Measurements from ENCODE around the gene DSG3. TPM values are rescaled to one million over a fixed set of nuclear protein-coding genes. Genes with fewer than 3 reads are reported as not detected.

Gene DSG3
- total and polyA plus RNA-seq, 5 donors from 2014 or later, result not detected

GRCh38 chr18:31450409-31450808 is 2.9 kb downstream of the DSG3 start:
- no peaks in the 10 kb centered on the region for H3K4me1 Mint-ChIP-seq
- no peaks in the 10 kb centered on the region for H3K27me3 ChIP-seq (ENCODE audit: control insufficient read depth, insufficient read depth, low read length)
- no peak overlapping the region for H3K4me3 ChIP-seq (ENCODE audit: low read depth, low read length)
- no peak overlapping the region for H3K4me3 Mint-ChIP-seq
- H3K36me3 ChIP-seq (ENCODE audit: control insufficient read depth, insufficient read depth, low read length), result no peaks in the 10 kb centered on the region
- H3K27me3 Mint-ChIP-seq, result no peaks in the 10 kb centered on the region
- peaks cover 0 to 11% (median 0%) of the 10 kb centered on the region in 7 donors for H3K9me3 Mint-ChIP-seq
- DNase-seq, result no peak
- ATAC-seq (ENCODE audit: low read depth in 2 of 2), result no peak
- H3K27ac Mint-ChIP-seq, result no peak overlapping the region
- no peaks in the 10 kb centered on the region for H3K4me1 ChIP-seq (ENCODE audit: control insufficient read depth, insufficient read depth, low read length, poor library complexity, severe bottlenecking)
- H3K9me3 ChIP-seq (ENCODE audit: control insufficient read depth in 2 of 2, low read length in 2 of 2), result no peaks in the 10 kb centered on the region
- H3K27ac ChIP-seq (ENCODE audit: insufficient read depth, low read length, poor library complexity, severe bottlenecking), result no peak overlapping the region
- no peaks in the 10 kb centered on the region for H3K36me3 Mint-ChIP-seq

DNA sequence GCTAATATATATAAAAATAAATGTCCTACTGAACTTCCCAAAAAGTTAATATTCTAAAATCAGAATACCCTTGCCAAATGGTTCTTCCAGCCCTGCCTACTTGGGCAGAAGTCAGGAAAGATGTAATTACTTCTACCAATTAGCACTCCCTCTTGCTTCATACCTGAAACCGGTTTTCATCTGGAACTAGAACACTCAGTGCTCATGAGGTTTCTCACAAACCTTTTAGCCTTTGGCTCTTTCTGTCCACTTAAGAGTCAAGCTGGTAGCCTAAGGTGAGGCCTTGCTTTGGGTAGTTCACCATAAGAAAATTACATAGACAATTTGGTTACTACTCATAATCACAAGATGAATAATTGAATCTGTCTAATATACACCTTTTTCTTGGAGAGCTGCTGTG is 4.1 kb downstream of the DSG3 start:
- peaks cover 0 to 11% (median 0%) of the 10 kb centered on the region in 7 donors for H3K9me3 Mint-ChIP-seq
- Histone ChIP-seq H3K27me3 (ENCODE audit: control insufficient read depth, insufficient read depth, low read length) (no peaks in the 10 kb centered on the region), H3K4me1 (ENCODE audit: control insufficient read depth, insufficient read depth, low read length, poor library complexity, severe bottlenecking) (no peaks in the 10 kb centered on the region), H3K4me3 (ENCODE audit: low read depth, low read length) (no peak overlapping the region), H3K36me3 (ENCODE audit: control insufficient read depth, insufficient read depth, low read length) (no peaks in the 10 kb centered on the region), H3K9me3 (ENCODE audit: control insufficient read depth in 2 of 2, low read length in 2 of 2) (no peaks in the 10 kb centered on the region), H3K27ac (ENCODE audit: insufficient read depth, low read length, poor library complexity, severe bottlenecking) (no peak overlapping the region)
- no peaks in the 10 kb centered on the region for H3K36me3 Mint-ChIP-seq
- no peak overlapping the region for H3K4me3 Mint-ChIP-seq
- DNase-seq (no peak), ATAC-seq (ENCODE audit: low read depth in 2 of 2) (no peak)
- no peaks in the 10 kb centered on the region for H3K4me1 Mint-ChIP-seq
- H3K27ac Mint-ChIP-seq, result no peak overlapping the region
- no peaks in the 10 kb centered on the region for H3K27me3 Mint-ChIP-seq

GRCh38 chr18:31454066-31454708 is 6.6 kb downstream of the DSG3 start:
- H3K9me3 ChIP-seq (ENCODE audit: control insufficient read depth in 2 of 2, low read length in 2 of 2), result no peaks in the 10 kb centered on the region
- H3K4me1 ChIP-seq (ENCODE audit: control insufficient read depth, insufficient read depth, low read length, poor library complexity, severe bottlenecking), result no peaks in the 10 kb centered on the region
- Mint-ChIP-seq H3K36me3 (no peaks in the 10 kb centered on the region), H3K27me3 (no peaks in the 10 kb centered on the region), H3K4me3 (no peak overlapping the region), H3K27ac (no peak overlapping the region), H3K4me1 (no peaks in the 10 kb centered on the region), H3K9me3 (peaks cover 0 to 8% (median 0%) of the 10 kb centered on the region in 7 donors)
- no peaks in the 10 kb centered on the region for H3K36me3 ChIP-seq (ENCODE audit: control insufficient read depth, insufficient read depth, low read length)
- H3K27me3 ChIP-seq (ENCODE audit: control insufficient read depth, insufficient read depth, low read length), result no peaks in the 10 kb centered on the region
- ATAC-seq (ENCODE audit: low read depth in 2 of 2) (no peak), DNase-seq (no peak)
- H3K27ac ChIP-seq (ENCODE audit: insufficient read depth, low read length, poor library complexity, severe bottlenecking), result no peak overlapping the region
- H3K4me3 ChIP-seq (ENCODE audit: low read depth, low read length), result no peak overlapping the region

DNA sequence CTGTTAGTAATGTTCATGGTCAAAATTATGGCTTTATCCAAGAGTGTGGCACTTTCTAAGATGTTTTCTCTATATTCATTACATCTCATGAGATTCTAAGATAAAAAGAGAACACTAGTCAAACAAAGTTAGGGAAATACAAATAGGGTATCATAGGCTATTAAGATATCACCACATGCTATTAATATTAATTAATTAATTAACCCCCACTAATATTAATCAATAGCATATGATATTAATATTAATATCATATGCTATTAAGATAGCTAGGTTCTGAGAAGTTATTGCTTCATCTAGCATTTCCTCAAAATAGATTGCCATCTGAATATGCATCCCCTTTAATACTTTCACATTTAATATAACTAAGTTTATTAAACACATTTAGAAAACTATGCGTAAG is 22.1 kb downstream of the DSG3 start:
- ATAC-seq (ENCODE audit: low read depth in 2 of 2) (no peak), DNase-seq (no peak)
- Histone ChIP-seq H3K36me3 (ENCODE audit: control insufficient read depth, insufficient read depth, low read length) (no peaks in the 10 kb centered on the region), H3K4me3 (ENCODE audit: low read depth, low read length) (no peak overlapping the region), H3K27me3 (ENCODE audit: control insufficient read depth, insufficient read depth, low read length) (no peaks in the 10 kb centered on the region), H3K9me3 (ENCODE audit: control insufficient read depth in 2 of 2, low read length in 2 of 2) (no peaks in the 10 kb centered on the region), H3K4me1 (ENCODE audit: control insufficient read depth, insufficient read depth, low read length, poor library complexity, severe bottlenecking) (no peaks in the 10 kb centered on the region), H3K27ac (ENCODE audit: insufficient read depth, low read length, poor library complexity, severe bottlenecking) (no peak overlapping the region)
- no peaks in the 10 kb centered on the region for H3K4me1 Mint-ChIP-seq
- H3K27me3 Mint-ChIP-seq, result no peaks in the 10 kb centered on the region
- H3K4me3 Mint-ChIP-seq, result no peak overlapping the region
- no peaks in the 10 kb centered on the region for H3K36me3 Mint-ChIP-seq
- H3K9me3 Mint-ChIP-seq, result peaks cover 0 to 4% (median 0%) of the 10 kb centered on the region in 7 donors
- no peak overlapping the region for H3K27ac Mint-ChIP-seq

GRCh38 chr18:31478688-31479087 is 31.1 kb downstream of the DSG3 start:
- Mint-ChIP-seq H3K9me3 (peaks cover 0 to 5% (median 1%) of the 10 kb centered on the region in 7 donors), H3K36me3 (no peaks in the 10 kb centered on the region), H3K4me1 (no peaks in the 10 kb centered on the region), H3K4me3 (no peak overlapping the region), H3K27me3 (no peaks in the 10 kb centered on the region), H3K27ac (no peak overlapping the region)
- Histone ChIP-seq H3K36me3 (ENCODE audit: control insufficient read depth, insufficient read depth, low read length) (no peaks in the 10 kb centered on the region), H3K27ac (ENCODE audit: insufficient read depth, low read length, poor library complexity, severe bottlenecking) (no peak overlapping the region), H3K4me1 (ENCODE audit: control insufficient read depth, insufficient read depth, low read length, poor library complexity, severe bottlenecking) (no peaks in the 10 kb centered on the region), H3K4me3 (ENCODE audit: low read depth, low read length) (no peak overlapping the region), H3K27me3 (ENCODE audit: control insufficient read depth, insufficient read depth, low read length) (no peaks in the 10 kb centered on the region), H3K9me3 (ENCODE audit: control insufficient read depth in 2 of 2, low read length in 2 of 2) (no peaks in the 10 kb centered on the region)
- no peak for ATAC-seq (ENCODE audit: low read depth in 2 of 2)
- DNase-seq, result no peak

DNA sequence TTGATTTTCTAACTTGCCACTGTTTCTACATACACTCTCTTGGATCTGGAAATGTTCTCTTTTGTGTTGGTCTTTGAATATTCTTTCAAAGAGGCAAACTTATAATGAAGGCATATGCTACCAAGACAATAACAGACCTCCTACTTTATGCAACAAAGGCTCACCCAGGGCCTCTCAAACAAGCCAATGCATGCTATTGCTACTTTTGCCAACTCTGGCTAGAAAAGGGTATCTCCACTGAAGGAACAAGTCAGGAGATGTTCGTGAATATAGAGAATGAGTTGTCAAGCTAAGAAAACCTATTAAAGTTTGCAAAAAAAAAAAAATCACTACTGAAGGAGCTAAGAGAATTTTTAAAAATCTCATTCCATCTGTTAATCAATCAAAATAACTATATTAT is 34.5 kb downstream of the DSG3 start:
- Histone ChIP-seq H3K27ac (ENCODE audit: insufficient read depth, low read length, poor library complexity, severe bottlenecking) (no peak overlapping the region), H3K9me3 (ENCODE audit: control insufficient read depth in 2 of 2, low read length in 2 of 2) (no peaks in the 10 kb centered on the region), H3K4me1 (ENCODE audit: control insufficient read depth, insufficient read depth, low read length, poor library complexity, severe bottlenecking) (no peaks in the 10 kb centered on the region), H3K27me3 (ENCODE audit: control insufficient read depth, insufficient read depth, low read length) (no peaks in the 10 kb centered on the region), H3K36me3 (ENCODE audit: control insufficient read depth, insufficient read depth, low read length) (no peaks in the 10 kb centered on the region), H3K4me3 (ENCODE audit: low read depth, low read length) (no peak overlapping the region)
- Mint-ChIP-seq H3K36me3 (no peaks in the 10 kb centered on the region), H3K9me3 (peaks cover 0 to 9% (median 0%) of the 10 kb centered on the region in 7 donors), H3K4me3 (no peak overlapping the region), H3K4me1 (no peaks in the 10 kb centered on the region), H3K27ac (no peak overlapping the region), H3K27me3 (no peaks in the 10 kb centered on the region)
- DNase-seq, result no peak
- ATAC-seq (ENCODE audit: low read depth in 2 of 2), result no peak

- no peak overlapping the region for H3K4me3 ChIP-seq (ENCODE audit: low read depth, low read length)
- H3K27me3 ChIP-seq (ENCODE audit: control insufficient read depth, insufficient read depth, low read length), result no peaks in the 10 kb centered on the region
- no peaks in the 10 kb centered on the region for H3K9me3 ChIP-seq (ENCODE audit: control insufficient read depth in 2 of 2, low read length in 2 of 2)
- ATAC-seq (ENCODE audit: low read depth in 2 of 2) (no peak), DNase-seq (no peak)
- Mint-ChIP-seq H3K4me1 (no peaks in the 10 kb centered on the region), H3K9me3 (peaks cover 0 to 9% (median 0%) of the 10 kb centered on the region in 7 donors), H3K36me3 (no peaks in the 10 kb centered on the region), H3K27me3 (no peaks in the 10 kb centered on the region), H3K27ac (no peak overlapping the region), H3K4me3 (no peak overlapping the region)
- H3K36me3 ChIP-seq (ENCODE audit: control insufficient read depth, insufficient read depth, low read length), result no peaks in the 10 kb centered on the region
- no peak overlapping the region for H3K27ac ChIP-seq (ENCODE audit: insufficient read depth, low read length, poor library complexity, severe bottlenecking)
- H3K4me1 ChIP-seq (ENCODE audit: control insufficient read depth, insufficient read depth, low read length, poor library complexity, severe bottlenecking), result no peaks in the 10 kb centered on the region
These were observed 35.9 kb downstream of the DSG3 start for GRCh38 chr18:31483396-31483795.

DNA sequence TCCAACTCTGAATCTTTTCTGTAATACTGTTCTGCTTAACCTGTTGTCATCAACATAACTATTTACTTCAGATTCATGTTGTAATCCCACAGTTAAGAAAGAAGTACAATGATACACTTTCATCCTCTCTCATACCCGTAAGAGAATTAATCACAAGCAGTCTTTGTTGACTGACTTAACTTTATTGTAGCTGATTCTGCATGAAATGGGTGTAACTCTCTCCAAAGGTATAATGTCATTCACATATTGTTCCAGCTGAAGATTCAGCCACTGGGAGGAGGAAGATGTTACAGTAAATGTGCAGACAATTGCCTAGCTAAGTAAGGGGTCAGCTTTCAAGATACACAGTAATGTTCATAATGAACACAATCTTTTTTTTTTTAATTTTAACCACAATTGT is 36.9 kb downstream of the DSG3 start:
- Histone ChIP-seq H3K4me1 (ENCODE audit: control insufficient read depth, insufficient read depth, low read length, poor library complexity, severe bottlenecking) (no peaks in the 10 kb centered on the region), H3K27ac (ENCODE audit: insufficient read depth, low read length, poor library complexity, severe bottlenecking) (no peak overlapping the region), H3K9me3 (ENCODE audit: control insufficient read depth in 2 of 2, low read length in 2 of 2) (no peaks in the 10 kb centered on the region), H3K27me3 (ENCODE audit: control insufficient read depth, insufficient read depth, low read length) (no peaks in the 10 kb centered on the region), H3K4me3 (ENCODE audit: low read depth, low read length) (no peak overlapping the region), H3K36me3 (ENCODE audit: control insufficient read depth, insufficient read depth, low read length) (no peaks in the 10 kb centered on the region)
- no peak overlapping the region for H3K4me3 Mint-ChIP-seq
- no peaks in the 10 kb centered on the region for H3K4me1 Mint-ChIP-seq
- peaks cover 0 to 6% (median under 1%) of the 10 kb centered on the region in 7 donors for H3K9me3 Mint-ChIP-seq
- H3K27ac Mint-ChIP-seq, result no peak overlapping the region
- ATAC-seq (ENCODE audit: low read depth in 2 of 2) (no peak), DNase-seq (no peak)
- no peaks in the 10 kb centered on the region for H3K36me3 Mint-ChIP-seq
- no peaks in the 10 kb centered on the region for H3K27me3 Mint-ChIP-seq
